Fibroblast of villous mesenchyme (primary cell): ENCODE results near the gene KAT2B. TPM values are rescaled to one million over a fixed set of nuclear protein-coding genes. Genes with fewer than 3 reads are reported as not detected.

ENCODE experiments used
- DNase-seq: peaks from one replicate; pipeline ENCODE4 v3.0.0-alpha.2; 2010; ENCODE audit warnings: low read depth
- H3K4me3 ChIP-seq: 2 replicates; pipeline ENCODE4 v1.5.1; 2011; ENCODE audit warnings: low read depth, mild to moderate bottlenecking, low read length
- CTCF ChIP-seq: IDR thresholded peaks from 2 replicates; pipeline ENCODE4 v1.5.1; 2012; ENCODE audit warnings: low read depth, mild to moderate bottlenecking, low read length; ENCODE audit not compliant: insufficient read depth
- small RNA-seq: library from RNA; depleted of rRNA; stranded (forward); fragments of <200 nt; gene quantifications from one replicate; pipeline ENCODE3, GENCODE V24; 2012
- total RNA-seq: library from RNA; depleted of rRNA; stranded (reverse); fragments of >200 nt; gene quantifications from 2 replicates; pipeline ENCODE4 v1.2.3, GENCODE V29; 2012

KAT2B gene
- total RNA-seq, 1 donor, result 12.5 TPM

- no peak for DNase-seq
- no peak for TF ChIP-seq CTCF
- H3K4me3 ChIP-seq, result no peak overlapping the region
Observed at GRCh38 chr3:20190991-20191390, 150.7 kb downstream of the KAT2B start.

DNA sequence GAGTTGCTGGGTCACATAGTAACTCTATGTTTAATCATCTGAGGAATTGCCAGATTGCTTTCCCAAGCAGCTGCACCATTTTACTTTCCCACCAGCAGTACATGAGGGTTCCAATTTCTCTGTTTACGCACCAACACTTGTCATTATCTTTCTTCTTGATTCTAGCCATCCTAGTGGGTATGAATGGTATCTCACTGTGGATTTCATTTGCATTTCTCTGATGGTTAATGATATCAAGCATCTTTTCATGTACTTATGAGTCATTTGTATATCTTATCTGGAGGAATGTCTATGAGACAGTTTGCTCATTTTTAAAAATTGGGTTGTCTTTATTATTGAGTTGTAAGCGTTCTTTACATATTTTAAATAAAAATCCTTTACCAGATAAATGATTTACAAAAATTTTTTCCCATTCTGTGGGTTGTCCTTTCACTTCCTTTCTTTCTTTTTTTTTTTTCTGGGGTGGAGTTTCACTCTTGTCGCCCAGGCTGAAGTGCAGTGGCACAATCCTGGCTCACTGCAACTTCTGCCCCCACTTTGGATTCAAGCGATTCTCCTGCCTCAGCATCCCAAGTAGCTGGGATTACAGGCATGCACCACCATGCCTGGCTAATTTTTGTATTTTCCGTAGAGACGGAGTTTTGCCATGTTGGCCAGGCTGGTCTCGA is 154.7 kb downstream of the KAT2B start:
- DNase-seq, result no peak
- no peak overlapping the region for H3K4me3 ChIP-seq
- no peak for TF ChIP-seq CTCF

DNA sequence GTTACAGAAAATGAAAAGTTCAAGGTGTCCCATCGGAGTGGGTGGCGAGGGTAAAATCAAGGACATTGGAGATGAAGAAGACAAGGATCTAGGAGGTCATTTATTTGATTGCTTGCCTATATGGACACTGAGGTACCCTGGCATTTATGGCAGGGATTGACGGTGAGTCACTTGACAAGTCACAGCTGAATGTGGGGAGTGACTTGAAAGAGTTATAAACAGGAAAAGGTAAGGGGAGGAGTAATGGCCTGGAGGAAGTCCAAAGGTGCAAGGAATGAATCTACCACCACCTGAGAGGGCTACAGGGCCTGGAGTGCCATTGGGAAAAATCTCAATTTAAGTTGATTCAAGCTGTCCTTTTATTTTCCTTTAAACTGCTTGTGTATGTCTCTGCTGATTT is 157.5 kb downstream of the KAT2B start:
- no peak overlapping the region for H3K4me3 ChIP-seq
- no peak for TF ChIP-seq CTCF
- DNase-seq, result no peak

GRCh38 chr3:20201143-20201542 is 160.9 kb downstream of the KAT2B start:
- DNase-seq, result no peak
- no peak overlapping the region for H3K4me3 ChIP-seq
- no peak for TF ChIP-seq CTCF

Small RNA genes lying within 50 kb of the gene (small RNA-seq; reads per million reads assigned to genes)
- gene MIR3135A (not detected), gene RNU4-85P (not detected), gene RPL39P18 (not detected)

Other genes with a start within 250 kb of the KAT2B start
- gene EFHB, start 106.2 kb upstream of the KAT2B start, total RNA-seq, result under 0.01 TPM in 1 of 2 replicates, not detected in the other
- gene RAB5A, start 93.3 kb upstream of the KAT2B start, total RNA-seq, result 99.2 and 100 TPM in 2 replicates
- not detected in 2 replicates for gene PP2D1, start 28.2 kb upstream of the KAT2B start, total RNA-seq
- 3.9 and 7.8 TPM in 2 replicates for gene SGO1, start 145.8 kb downstream of the KAT2B start, total RNA-seq